ENCODE results near the gene TICAM1. TPM values are rescaled to one million over a fixed set of nuclear protein-coding genes. Genes with fewer than 3 reads are reported as not detected.

The TICAM1 gene
- total RNA-seq, 2 donors from 2014 or later: 2.9 to 4.6 TPM

- Mint-ChIP-seq H3K36me3 (ENCODE audit: low read depth) (no peaks in the 10 kb centered on the region), H3K4me3 (no peak overlapping the region), H3K9me3 (peaks cover 2% of the 10 kb centered on the region), H3K4me1 (no peaks in the 10 kb centered on the region), H3K27me3 (ENCODE audit: insufficient read depth) (peaks cover 35% of the 10 kb centered on the region), H3K27ac (no peak overlapping the region)
- no peaks in the 10 kb centered on the region for H3K9me3 ChIP-seq (ENCODE audit: control insufficient read depth, low read length)
- no peak for TF ChIP-seq CTCF (conservative IDR thresholded peaks at IDR 0.05)
- no peak overlapping the region for H3K9ac ChIP-seq (ENCODE audit: extremely low read depth, low read length, poor library complexity, severe bottlenecking)
- no peak for DNase-seq
- H3K36me3 ChIP-seq (ENCODE audit: control insufficient read depth, insufficient read depth, low read length): no peaks in the 10 kb centered on the region
- H3K4me1 ChIP-seq (ENCODE audit: control insufficient read depth, insufficient read depth, low read length): no peaks in the 10 kb centered on the region
- no peak overlapping the region for H3K4me3 ChIP-seq (ENCODE audit: low read length)
- H3K27ac ChIP-seq (ENCODE audit: low read depth, low read length): no peak overlapping the region
- peaks cover 22% of the 10 kb centered on the region for H3K27me3 ChIP-seq (ENCODE audit: control insufficient read depth, insufficient read depth, low read length, poor library complexity, severe bottlenecking)
- 47 to 58% methylated on average over 9 to 14 of the region's 14 CpGs for WGBS, 2 experiments (ENCODE audit: insufficient coverage in 1 of 2, insufficient read length in 1 of 2)
These were observed 54.9 kb downstream of the TICAM1 start for GRCh38 chr19:4776436-4777211.

- Histone ChIP-seq H3K4me3 (ENCODE audit: low read length) (no peak overlapping the region), H3K9ac (ENCODE audit: extremely low read depth, low read length, poor library complexity, severe bottlenecking) (no peak overlapping the region), H3K27me3 (ENCODE audit: control insufficient read depth, insufficient read depth, low read length, poor library complexity, severe bottlenecking) (peaks cover 27% of the 10 kb centered on the region), H3K9me3 (ENCODE audit: control insufficient read depth, low read length) (no peaks in the 10 kb centered on the region), H3K4me1 (ENCODE audit: control insufficient read depth, insufficient read depth, low read length) (no peaks in the 10 kb centered on the region), H3K27ac (ENCODE audit: low read depth, low read length) (no peak overlapping the region), H3K36me3 (ENCODE audit: control insufficient read depth, insufficient read depth, low read length) (no peaks in the 10 kb centered on the region)
- no peaks in the 10 kb centered on the region for H3K36me3 Mint-ChIP-seq (ENCODE audit: low read depth)
- no peaks in the 10 kb centered on the region for H3K9me3 Mint-ChIP-seq
- H3K27ac Mint-ChIP-seq: no peak overlapping the region
- no peaks in the 10 kb centered on the region for H3K4me1 Mint-ChIP-seq
- H3K27me3 Mint-ChIP-seq (ENCODE audit: insufficient read depth): peaks cover 30% of the 10 kb centered on the region
- H3K4me3 Mint-ChIP-seq: no peak overlapping the region
- TF ChIP-seq CTCF (conservative IDR thresholded peaks at IDR 0.05): no peak
- no peak for DNase-seq
- WGBS, 2 experiments (ENCODE audit: insufficient coverage in 1 of 2, insufficient read length in 1 of 2): 48 to 69% methylated on average over 3 to 5 of the region's 5 CpGs
These were observed 55.8 kb downstream of the TICAM1 start for GRCh38 chr19:4775627-4776152.

- no peak for DNase-seq
- Mint-ChIP-seq H3K27ac (no peak overlapping the region), H3K4me1 (no peaks in the 10 kb centered on the region), H3K9me3 (no peaks in the 10 kb centered on the region), H3K4me3 (no peak overlapping the region), H3K27me3 (ENCODE audit: insufficient read depth) (peaks cover 35% of the 10 kb centered on the region), H3K36me3 (ENCODE audit: low read depth) (no peaks in the 10 kb centered on the region)
- 66 to 73% methylated on average over 2 to 3 of the region's 3 CpGs for WGBS, 2 experiments (ENCODE audit: insufficient coverage in 1 of 2, insufficient read length in 1 of 2)
- Histone ChIP-seq H3K27ac (ENCODE audit: low read depth, low read length) (no peak overlapping the region), H3K27me3 (ENCODE audit: control insufficient read depth, insufficient read depth, low read length, poor library complexity, severe bottlenecking) (peaks cover 27% of the 10 kb centered on the region), H3K4me3 (ENCODE audit: low read length) (no peak overlapping the region), H3K9me3 (ENCODE audit: control insufficient read depth, low read length) (no peaks in the 10 kb centered on the region), H3K9ac (ENCODE audit: extremely low read depth, low read length, poor library complexity, severe bottlenecking) (no peak overlapping the region), H3K4me1 (ENCODE audit: control insufficient read depth, insufficient read depth, low read length) (no peaks in the 10 kb centered on the region), H3K36me3 (ENCODE audit: control insufficient read depth, insufficient read depth, low read length) (no peaks in the 10 kb centered on the region)
- TF ChIP-seq CTCF (conservative IDR thresholded peaks at IDR 0.05): no peak
These were observed 57.4 kb downstream of the TICAM1 start for GRCh38 chr19:4774136-4774535.
